SJSA1 (cell line): Measurements from ENCODE around the gene HNRNPUL1. TPM values are rescaled to one million over a fixed set of nuclear protein-coding genes. Genes with fewer than 3 reads are reported as not detected.

Experiments
- DNase-seq, 2 experiments: peaks; one replicate each; pipeline ENCODE4 v3.0.0-alpha.2; 2015 to 2020; ENCODE audit warnings: low spot score in 2 of 2, low read depth in 1 of 2
- H3K27ac ChIP-seq: fragments of 250-450 bp; sonication (Bioruptor Pico); 2 replicates; pipeline ENCODE4 v1.5.1; 2020; ENCODE audit warnings: mild to moderate bottlenecking, moderate library complexity
- H3K27me3 ChIP-seq: fragments of 250-450 bp; sonication (Bioruptor Pico); replicated peaks from 2 replicates; pipeline ENCODE4 v1.5.1; 2020; ENCODE audit warnings: mild to moderate bottlenecking, moderate library complexity
- H3K36me3 ChIP-seq: fragments of 250-450 bp; sonication (Bioruptor Pico); 2 replicates; pipeline ENCODE4 v1.5.1; 2020; ENCODE audit warnings: mild to moderate bottlenecking
- H3K4me1 ChIP-seq: fragments of 250-450 bp; sonication (Bioruptor Pico); replicated peaks from 2 replicates; pipeline ENCODE4 v1.6.1; 2021; ENCODE audit warnings: mild to moderate bottlenecking
- H3K4me3 ChIP-seq: fragments of 250-450 bp; sonication (Bioruptor Pico); 2 replicates; pipeline ENCODE4 v1.5.1; 2020; ENCODE audit warnings: mild to moderate bottlenecking
- H3K9me3 ChIP-seq: fragments of 250-450 bp; sonication (Bioruptor Pico); replicated peaks from 2 replicates; pipeline ENCODE4 v1.5.1; 2020; ENCODE audit warnings: mild to moderate bottlenecking
- total RNA-seq: library from RNA; depleted of rRNA; stranded (reverse); fragments of >200 nt; shearing (Covaris generic); gene quantifications from 2 replicates; pipeline ENCODE4 v1.2.3, GENCODE V29; 2014

The HNRNPUL1 gene
- total RNA-seq, 1 experiment from 2014 or later = 162 TPM

GRCh38 chr19:41302624-41303351, 38.6 kb downstream of the HNRNPUL1 start:
- Histone ChIP-seq H3K9me3 (no peaks in the 10 kb centered on the region), H3K36me3 (peaks cover 96% of the 10 kb centered on the region)
- DNase-seq = no peak

GRCh38 chr19:41303954-41304353, 39.8 kb downstream of the HNRNPUL1 start:
- peaks cover 20% of the 10 kb centered on the region for H3K4me1 ChIP-seq
- no peaks in the 10 kb centered on the region for H3K27me3 ChIP-seq
- no peaks in the 10 kb centered on the region for H3K9me3 ChIP-seq
- no peak overlapping the region for H3K27ac ChIP-seq
- H3K4me3 ChIP-seq = no peak overlapping the region
- H3K36me3 ChIP-seq = peaks cover 93% of the 10 kb centered on the region
- DNase-seq = no peak

More at GRCh38 chr19:41302624-41303351, 38.6 kb downstream of the HNRNPUL1 start:
- no peaks in the 10 kb centered on the region for H3K27me3 ChIP-seq
- no peak overlapping the region for H3K4me3 ChIP-seq
- H3K4me1 ChIP-seq = peaks cover 11% of the 10 kb centered on the region
- H3K27ac ChIP-seq = no peak overlapping the region

DNA sequence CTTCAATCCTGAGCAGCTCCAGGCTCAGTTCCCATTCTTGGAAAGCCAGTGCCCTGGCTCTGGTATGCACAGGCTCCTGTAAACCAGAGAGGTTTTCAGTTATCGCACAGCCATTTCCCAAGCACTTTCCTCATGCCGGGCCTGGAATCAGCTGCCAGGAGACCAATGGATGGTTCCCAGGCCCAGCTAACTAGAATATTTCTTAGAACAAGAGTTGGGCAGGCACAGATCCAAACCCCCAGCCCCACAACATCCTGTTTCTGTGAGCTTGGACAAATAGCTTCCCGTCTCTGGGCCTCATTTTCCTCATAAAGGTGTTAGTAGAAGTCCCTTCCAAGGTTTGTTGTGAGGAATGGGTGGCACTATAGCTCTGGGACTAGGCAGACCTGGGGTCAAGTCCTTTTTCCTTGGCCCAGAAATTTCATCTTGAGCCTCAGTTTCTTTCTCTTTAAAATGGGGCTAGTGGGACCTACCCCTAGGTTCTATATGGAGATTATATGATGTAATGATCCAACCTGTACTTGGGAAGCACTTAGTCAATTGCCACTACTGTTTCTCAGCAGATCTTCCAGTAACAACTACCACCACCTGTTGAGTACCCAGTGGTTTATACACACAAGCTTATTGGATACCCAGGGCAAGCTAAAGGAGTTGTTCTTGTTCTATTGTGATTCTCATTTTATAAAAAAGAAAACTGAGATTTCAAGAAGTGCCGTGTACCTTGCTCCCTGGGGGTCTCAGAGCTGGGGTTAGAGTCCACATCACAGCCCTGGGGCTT, 40.7 kb downstream of the HNRNPUL1 start:
- Histone ChIP-seq H3K4me1 (peaks cover 16% of the 10 kb centered on the region), H3K9me3 (no peaks in the 10 kb centered on the region), H3K36me3 (peaks cover 88% of the 10 kb centered on the region), H3K27ac (no peak overlapping the region), H3K27me3 (no peaks in the 10 kb centered on the region), H3K4me3 (no peak overlapping the region)
- no peak for DNase-seq

DNA sequence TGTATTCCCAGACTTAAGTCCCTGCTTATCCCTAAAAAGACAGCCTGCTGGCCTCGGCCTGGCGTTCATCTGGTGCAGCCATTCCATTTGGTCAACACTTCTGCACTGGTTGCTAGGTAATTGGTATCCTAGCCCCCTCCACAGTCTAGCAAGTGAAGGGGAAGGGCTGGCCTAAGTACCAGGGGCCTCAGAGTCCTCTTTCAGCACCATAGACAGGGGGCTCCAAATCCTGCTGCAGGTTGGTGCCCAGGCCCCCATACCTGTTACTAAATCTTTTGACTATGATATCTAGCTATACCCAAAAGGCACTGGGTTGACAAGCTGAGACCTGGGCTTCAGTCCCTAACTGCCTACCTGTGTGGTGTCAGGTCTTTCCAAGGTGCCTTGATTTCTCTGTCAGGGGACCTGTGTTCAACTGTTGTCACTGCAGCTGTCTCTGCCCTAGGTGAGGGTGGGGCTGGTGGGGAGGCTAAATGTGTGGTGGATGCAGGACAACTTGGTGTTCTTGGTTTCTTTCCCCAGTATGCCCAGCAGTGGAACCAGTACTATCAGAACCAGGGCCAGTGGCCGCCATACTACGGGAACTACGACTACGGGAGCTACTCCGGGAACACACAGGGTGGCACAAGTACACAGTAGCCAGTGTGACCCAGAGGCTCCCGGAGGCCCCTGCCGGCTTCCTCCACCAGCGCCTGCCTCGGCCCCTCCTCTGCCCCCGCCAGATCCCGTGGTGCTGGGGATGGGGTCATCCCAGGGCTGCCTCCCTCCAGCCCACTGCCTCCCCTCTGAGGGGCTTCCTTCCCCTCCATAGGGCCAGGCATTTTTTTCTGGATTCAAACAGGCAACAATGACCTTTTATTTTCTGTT, 42.0 kb downstream of the HNRNPUL1 start:
- H3K4me1 ChIP-seq = peaks cover 17% of the 10 kb centered on the region
- H3K9me3 ChIP-seq = no peaks in the 10 kb centered on the region
- peaks cover 80% of the 10 kb centered on the region for H3K36me3 ChIP-seq
- H3K27ac ChIP-seq = no peak overlapping the region
- H3K4me3 ChIP-seq = no peak overlapping the region
- H3K27me3 ChIP-seq = no peaks in the 10 kb centered on the region
- DNase-seq = no peak

DNA sequence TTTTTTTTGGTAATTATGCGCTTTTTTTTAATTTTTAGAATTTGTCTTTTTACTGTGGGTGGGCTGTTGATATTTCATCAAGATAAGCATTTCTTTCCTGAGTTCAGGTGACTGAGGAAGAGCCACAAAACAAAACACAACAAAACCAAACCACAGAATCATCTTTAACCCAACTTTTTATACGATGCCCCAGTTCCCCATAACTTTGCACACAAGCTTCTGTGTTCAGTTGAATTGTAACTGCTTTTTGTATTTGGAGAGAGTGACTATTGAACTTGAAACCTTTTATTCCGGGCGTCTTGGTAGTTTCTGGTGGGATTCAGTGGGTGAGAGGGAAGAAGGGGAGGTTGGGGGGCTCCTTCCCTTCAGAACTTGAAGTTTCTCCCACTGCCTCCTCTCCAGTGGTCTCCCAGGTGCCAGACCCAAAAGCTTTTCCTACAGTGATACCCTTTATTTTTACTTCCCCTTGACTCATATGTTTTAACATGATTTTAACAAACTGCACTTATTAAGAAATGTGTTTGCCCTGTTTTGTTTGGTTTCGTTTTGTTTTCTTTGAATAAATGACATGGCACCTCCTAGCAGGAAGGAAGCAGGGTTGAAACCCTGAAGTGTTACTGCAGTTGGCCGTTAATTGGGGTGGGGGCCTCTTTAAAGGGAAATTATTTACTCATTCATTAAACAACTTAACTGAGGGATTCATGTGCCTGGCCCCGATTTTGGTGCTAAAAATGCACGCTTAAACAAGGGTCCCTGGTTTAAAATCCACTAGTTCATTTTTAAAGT, 43.1 kb downstream of the HNRNPUL1 start:
- no peak for DNase-seq
- Histone ChIP-seq H3K27ac (no peak overlapping the region), H3K36me3 (peaks cover 81% of the 10 kb centered on the region)

GRCh38 chr19:41307954-41308449, 43.8 kb downstream of the HNRNPUL1 start:
- Histone ChIP-seq H3K27ac (peak overlapping the region; percentile 21; the same call in 1 of the 2 replicates), H3K9me3 (no peaks in the 10 kb centered on the region), H3K4me3 (no peak overlapping the region), H3K36me3 (peaks cover 81% of the 10 kb centered on the region), H3K27me3 (no peaks in the 10 kb centered on the region), H3K4me1 (peaks cover 23% of the 10 kb centered on the region)
- no peak for DNase-seq

More for the DNA sequence above, 43.1 kb downstream of the HNRNPUL1 start:
- H3K4me3 ChIP-seq = no peak overlapping the region
- H3K27me3 ChIP-seq = no peaks in the 10 kb centered on the region
- H3K9me3 ChIP-seq = no peaks in the 10 kb centered on the region
- peaks cover 23% of the 10 kb centered on the region for H3K4me1 ChIP-seq

- peaks cover 81% of the 10 kb centered on the region for H3K36me3 ChIP-seq
- peaks cover 23% of the 10 kb centered on the region for H3K4me1 ChIP-seq
- H3K9me3 ChIP-seq = no peaks in the 10 kb centered on the region
- no peak overlapping the region for H3K4me3 ChIP-seq
- H3K27me3 ChIP-seq = no peaks in the 10 kb centered on the region
- H3K27ac ChIP-seq = peak overlapping the region; percentile 21; the same call in 1 of the 2 replicates
- peak; percentile 90 to 92 for DNase-seq
Observed at GRCh38 chr19:41308450-41309179, 44.4 kb downstream of the HNRNPUL1 start.

DNA sequence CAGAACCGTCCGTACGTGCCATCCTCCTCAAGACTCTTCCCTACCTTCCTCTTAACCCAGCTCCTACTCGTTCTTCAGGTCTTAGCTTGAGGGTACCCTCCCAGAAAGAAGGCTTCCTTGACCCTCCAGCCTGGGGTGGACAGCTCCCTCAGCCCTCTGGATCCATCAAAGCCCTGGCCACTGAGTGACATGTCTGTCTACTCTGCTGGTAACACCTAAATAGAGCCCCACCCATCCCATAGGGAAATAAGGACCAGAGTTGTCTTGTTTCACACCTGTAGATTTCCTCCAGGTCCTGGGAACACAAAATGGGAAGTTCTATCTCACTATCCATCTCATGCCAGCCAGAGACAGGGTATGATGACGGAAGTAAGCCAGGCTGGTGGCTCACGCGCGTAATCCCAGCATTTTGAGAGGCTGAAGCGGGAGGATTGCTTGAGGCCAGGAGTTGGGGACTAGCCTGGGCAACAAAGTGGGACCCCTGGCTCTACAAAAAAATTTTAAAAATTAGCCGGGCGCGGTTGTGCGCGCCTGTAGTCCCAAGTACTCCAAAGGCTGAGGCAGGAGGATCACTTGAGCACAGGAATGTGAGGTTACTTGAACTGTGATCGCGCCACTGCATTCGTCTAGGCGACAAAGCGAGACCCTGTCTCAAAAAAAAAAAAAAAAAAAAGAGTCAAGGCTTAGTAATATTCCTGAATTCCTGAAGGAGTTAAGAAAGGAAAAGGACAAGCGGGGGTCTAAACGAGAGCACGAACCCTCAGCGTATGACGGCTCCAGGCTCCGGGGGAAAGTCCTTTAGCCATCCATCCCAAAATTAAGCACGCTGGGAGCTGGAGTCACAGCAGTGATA, 45.2 kb downstream of the HNRNPUL1 start:
- Histone ChIP-seq H3K9me3 (no peaks in the 10 kb centered on the region), H3K27ac (peak overlapping the region; percentile 83), H3K4me3 (peak overlapping the region; percentile 79), H3K36me3 (peaks cover 81% of the 10 kb centered on the region), H3K27me3 (no peaks in the 10 kb centered on the region), H3K4me1 (peaks cover 23% of the 10 kb centered on the region)
- DNase-seq = no peak

- Histone ChIP-seq H3K4me1 (peaks cover 23% of the 10 kb centered on the region), H3K27me3 (no peaks in the 10 kb centered on the region), H3K9me3 (no peaks in the 10 kb centered on the region), H3K4me3 (peak within 1 kb of the TSS; percentile 79), H3K36me3 (peaks cover 79% of the 10 kb centered on the region), H3K27ac (peak within 1 kb of the TSS; percentile 83)
- DNase-seq = peak; percentile 88 to 94
Observed at GRCh38 chr19:41310033-41310831, 46.1 kb downstream of the HNRNPUL1 start, which contains the start of gene CCDC97. Gene CCDC97 (plus strand): TSS chr19:41310172. CDS start chr19:41310311, 139 bp downstream.

DNA sequence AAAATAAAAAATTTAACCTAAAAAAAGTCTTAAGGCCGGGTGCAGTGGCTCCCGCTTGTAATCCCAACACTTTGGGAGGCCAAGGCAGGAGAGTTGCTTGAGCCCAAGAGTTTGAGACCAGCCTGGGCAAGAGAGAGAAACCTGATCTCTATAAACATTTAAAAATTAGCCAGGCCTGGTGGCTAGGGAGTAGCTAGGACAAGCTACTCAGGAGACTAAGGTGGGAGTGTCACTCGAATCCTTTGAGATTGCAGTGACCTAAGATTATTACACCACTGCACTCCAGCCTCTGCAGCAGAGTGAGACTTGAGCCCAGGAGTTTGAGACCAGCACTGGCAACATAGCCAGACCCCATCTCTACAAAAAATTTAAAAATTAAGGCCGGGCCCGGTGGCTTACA, 46.9 kb downstream of the HNRNPUL1 start:
- Histone ChIP-seq H3K9me3 (no peaks in the 10 kb centered on the region), H3K27me3 (no peaks in the 10 kb centered on the region), H3K27ac (no peak overlapping the region), H3K36me3 (peaks cover 76% of the 10 kb centered on the region), H3K4me3 (peak overlapping the region; percentile 79), H3K4me1 (peaks cover 23% of the 10 kb centered on the region)
- DNase-seq = no peak

DNA sequence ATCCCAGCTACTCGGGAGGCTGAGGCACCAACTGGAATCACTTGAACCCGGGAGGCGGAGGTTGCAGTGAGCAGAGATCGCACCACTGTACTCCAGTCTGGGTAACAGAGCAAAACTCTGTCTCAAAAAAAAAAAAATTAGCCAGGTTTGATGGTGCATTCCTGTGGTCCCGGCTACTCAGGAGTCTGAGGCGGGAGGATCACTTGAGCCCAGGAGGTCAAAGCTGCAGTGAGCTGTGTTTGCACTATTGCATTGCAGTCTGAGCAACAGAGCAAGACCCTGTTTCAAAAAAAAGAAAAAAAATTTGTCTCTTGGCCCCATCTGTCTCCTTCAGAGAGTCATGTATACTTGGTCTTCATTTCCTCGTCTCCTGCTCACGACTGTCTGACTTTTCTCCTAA, 47.4 kb downstream of the HNRNPUL1 start:
- Histone ChIP-seq H3K4me1 (peaks cover 23% of the 10 kb centered on the region), H3K36me3 (peaks cover 76% of the 10 kb centered on the region), H3K27me3 (no peaks in the 10 kb centered on the region), H3K27ac (no peak overlapping the region), H3K4me3 (no peak overlapping the region), H3K9me3 (no peaks in the 10 kb centered on the region)
- DNase-seq = no peak
